NCI-H2196 treated with DMSO at 0.1 percent for 48 hours (cell line): Measurements from ENCODE around the gene MITF.

Experiments
- DNase-seq: peaks from one replicate; lab custom pipeline; 2025; ENCODE audit not compliant: unreplicated experiment; lab: John Stamatoyannopoulos, UW

Gene MITF

GRCh38 chr3:69868841-69869420 lies 129.7 kb downstream of the MITF start:
- no peak for DNase-seq

- no peak for DNase-seq
These were observed 130.4 kb downstream of the MITF start for GRCh38 chr3:69869643-69870042.

- no peak for DNase-seq
These were observed 132.0 kb downstream of the MITF start for GRCh38 chr3:69871251-69871650.

- no peak for DNase-seq
These were observed 132.6 kb downstream of the MITF start for GRCh38 chr3:69871868-69872267.

GRCh38 chr3:69872783-69873378 lies 133.6 kb downstream of the MITF start:
- DNase-seq, result no peak

GRCh38 chr3:69876073-69876472 lies 136.8 kb downstream of the MITF start:
- no peak for DNase-seq

- DNase-seq, result no peak
These were observed 139.0 kb downstream of the MITF start for GRCh38 chr3:69878254-69878653.

- no peak for DNase-seq
These were observed 139.8 kb downstream of the MITF start for GRCh38 chr3:69879051-69879450.

GRCh38 chr3:69880069-69880640 lies 140.9 kb downstream of the MITF start:
- no peak for DNase-seq

- no peak for DNase-seq
These were observed 141.8 kb downstream of the MITF start for GRCh38 chr3:69881051-69881450.

- no peak for DNase-seq
These were observed 142.6 kb downstream of the MITF start for GRCh38 chr3:69881756-69882428.

GRCh38 chr3:69882560-69882959 lies 143.3 kb downstream of the MITF start:
- no peak for DNase-seq

- DNase-seq, result no peak
These were observed 149.0 kb downstream of the MITF start for GRCh38 chr3:69888040-69888942.

GRCh38 chr3:69888943-69889315 lies 149.7 kb downstream of the MITF start:
- no peak for DNase-seq

GRCh38 chr3:69890084-69890483 lies 150.8 kb downstream of the MITF start:
- DNase-seq, result no peak

GRCh38 chr3:69890691-69891090 lies 151.4 kb downstream of the MITF start:
- DNase-seq, result no peak

GRCh38 chr3:69892706-69893105 lies 153.4 kb downstream of the MITF start:
- DNase-seq, result no peak

- DNase-seq, result no peak
These were observed 154.0 kb downstream of the MITF start for GRCh38 chr3:69893274-69893673.

GRCh38 chr3:69896095-69896494 lies 156.8 kb downstream of the MITF start:
- no peak for DNase-seq

GRCh38 chr3:69900331-69900730 lies 161.1 kb downstream of the MITF start:
- DNase-seq, result no peak

GRCh38 chr3:69901802-69902201 lies 162.5 kb downstream of the MITF start:
- DNase-seq, result no peak
